Left ventricle myocardium inferior (tissue), 1 donor: Measurements from ENCODE around the gene PIK3C2G. TPM values are rescaled to one million over a fixed set of nuclear protein-coding genes. Genes with fewer than 3 reads are reported as not detected.
"Not testable (repeated sequence)": the region's sequence is repeated elsewhere in the genome, so short reads cannot be mapped to it uniquely, and the experiment has no call there.

ENCODE experiments used
- DNase-seq: peaks from one replicate; pipeline ENCODE4 v3.0.0-alpha.2; 2020
- H3K27ac ChIP-seq: fragments of 200-600 bp; replicated peaks from 2 replicates; pipeline ENCODE4 v1.8.0; 2021
- H3K27me3 ChIP-seq: fragments of 200-600 bp; 2 replicates; pipeline ENCODE4 v1.8.0; 2021; ENCODE audit warnings: low read depth
- H3K36me3 ChIP-seq: fragments of 200-600 bp; 2 replicates; pipeline ENCODE4 v1.8.0; 2021
- H3K4me1 ChIP-seq: fragments of 200-600 bp; 2 replicates; pipeline ENCODE4 v1.8.0; 2021
- H3K4me3 ChIP-seq: fragments of 200-600 bp; 2 replicates; pipeline ENCODE4 v1.8.0; 2021; ENCODE audit warnings: mild to moderate bottlenecking, moderate library complexity
- H3K9me3 ChIP-seq: fragments of 200-600 bp; replicated peaks from 2 replicates; pipeline ENCODE4 v1.8.0; 2021
- intact Hi-C: fragments of 100-400 bp; cut with micrococcal nuclease; formaldehyde crosslinking; loops from one replicate; pipeline ENCODE4 v1.11.0; 2022
- total RNA-seq: library from RNA; stranded (reverse); fragmentation: NEBNext Ultra II Directional; extraction: Animal tissue kit (Norgen Biotek cat#: 25700); gene quantifications from one replicate; pipeline ENCODE4 v1.2.1, GENCODE V29; 2021
- TF ChIP-seq, protein P1 (sequence below): fragments of 200-600 bp; IDR thresholded peaks from 2 replicates; pipeline ENCODE4 v1.8.0; 2021; ENCODE audit warnings: antibody characterized with exemption, mild to moderate bottlenecking, borderline replicate concordance
- donor health status: DM: no; HTN: yes; CAD: no; lungs with severe emphysema.

PIK3C2G gene
- total RNA-seq, 1 donor from 2014 or later, result not detected

DNA sequence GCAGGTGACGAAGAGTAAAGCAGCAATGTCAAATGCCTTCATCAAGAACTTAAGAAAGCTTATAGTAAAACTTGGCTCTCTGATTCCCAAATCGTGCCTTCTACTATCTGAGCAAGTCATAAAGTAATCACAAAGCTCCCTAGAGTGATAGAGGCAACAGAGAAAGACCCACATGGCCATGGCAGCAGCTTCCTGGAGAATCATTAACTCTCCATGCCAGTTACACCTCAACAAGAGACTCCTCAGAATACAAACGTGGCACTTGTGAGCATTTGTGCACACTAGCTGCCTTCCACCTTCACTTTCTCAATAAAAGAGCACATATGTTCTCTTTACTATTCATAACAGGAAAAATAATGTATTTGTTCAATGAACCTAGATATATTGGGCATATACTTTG is 428.5 kb downstream of the PIK3C2G start:
- Histone ChIP-seq H3K36me3 (no peaks in the 10 kb centered on the region), H3K27ac (no peak overlapping the region), H3K27me3 (no peaks in the 10 kb centered on the region), H3K4me3 (no peak overlapping the region), H3K4me1 (no peaks in the 10 kb centered on the region), H3K9me3 (no peaks in the 10 kb centered on the region)
- intact Hi-C loops, result no loop called here
- no peak for DNase-seq
- TF ChIP-seq, protein P1, sequence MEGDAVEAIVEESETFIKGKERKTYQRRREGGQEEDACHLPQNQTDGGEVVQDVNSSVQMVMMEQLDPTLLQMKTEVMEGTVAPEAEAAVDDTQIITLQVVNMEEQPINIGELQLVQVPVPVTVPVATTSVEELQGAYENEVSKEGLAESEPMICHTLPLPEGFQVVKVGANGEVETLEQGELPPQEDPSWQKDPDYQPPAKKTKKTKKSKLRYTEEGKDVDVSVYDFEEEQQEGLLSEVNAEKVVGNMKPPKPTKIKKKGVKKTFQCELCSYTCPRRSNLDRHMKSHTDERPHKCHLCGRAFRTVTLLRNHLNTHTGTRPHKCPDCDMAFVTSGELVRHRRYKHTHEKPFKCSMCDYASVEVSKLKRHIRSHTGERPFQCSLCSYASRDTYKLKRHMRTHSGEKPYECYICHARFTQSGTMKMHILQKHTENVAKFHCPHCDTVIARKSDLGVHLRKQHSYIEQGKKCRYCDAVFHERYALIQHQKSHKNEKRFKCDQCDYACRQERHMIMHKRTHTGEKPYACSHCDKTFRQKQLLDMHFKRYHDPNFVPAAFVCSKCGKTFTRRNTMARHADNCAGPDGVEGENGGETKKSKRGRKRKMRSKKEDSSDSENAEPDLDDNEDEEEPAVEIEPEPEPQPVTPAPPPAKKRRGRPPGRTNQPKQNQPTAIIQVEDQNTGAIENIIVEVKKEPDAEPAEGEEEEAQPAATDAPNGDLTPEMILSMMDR, result no peak

DNA sequence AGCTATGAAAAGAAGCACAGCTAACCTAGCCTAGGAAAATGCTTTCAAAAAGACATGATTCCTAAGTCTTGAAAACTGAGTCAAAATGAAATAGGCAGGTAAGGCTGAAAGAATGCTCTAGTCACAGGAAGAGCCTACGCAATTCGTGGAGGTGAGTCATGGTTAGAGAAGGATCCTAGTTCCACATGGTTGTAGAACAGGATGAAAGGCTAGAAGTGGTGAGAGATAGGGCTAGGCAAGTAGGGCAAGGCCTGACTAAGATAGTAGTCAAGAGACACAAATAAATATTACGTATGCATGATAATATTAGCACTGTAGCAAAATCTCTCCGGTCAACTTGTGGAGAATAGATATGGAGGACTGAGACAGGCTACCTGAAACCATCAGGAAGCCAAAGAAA is 429.3 kb downstream of the PIK3C2G start:
- peak overlapping the region; percentile 11 for H3K27ac ChIP-seq

DNA sequence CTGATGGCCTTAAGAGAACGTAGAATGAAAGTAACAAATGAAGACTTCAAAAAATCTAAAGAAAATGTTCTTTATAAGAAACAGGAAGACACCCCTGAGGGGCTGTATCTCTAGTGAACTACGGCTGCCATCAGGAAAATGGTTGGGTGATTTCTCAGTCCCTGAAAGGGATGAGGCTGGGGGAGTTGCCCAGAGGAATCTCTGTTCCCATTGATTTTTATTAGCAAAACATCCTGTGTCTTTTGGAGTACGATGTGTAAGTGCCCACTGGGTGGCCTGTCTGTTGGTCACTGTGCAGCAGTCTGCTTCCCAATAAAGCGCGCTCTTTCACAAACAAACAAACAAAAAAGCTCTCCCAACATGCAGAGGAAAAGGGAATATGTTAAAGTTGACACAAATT is 432.7 kb downstream of the PIK3C2G start:
- H3K4me1 ChIP-seq, DNase-seq, H3K27ac ChIP-seq, H3K4me3 ChIP-seq, intact Hi-C loops, H3K36me3 ChIP-seq, H3K27me3 ChIP-seq, H3K9me3 ChIP-seq: not testable (repeated sequence)

More for the DNA sequence above, 429.3 kb downstream of the PIK3C2G start:
- H3K4me3 ChIP-seq, result no peak overlapping the region
- TF ChIP-seq, protein P1, result no peak
- H3K27me3 ChIP-seq, result no peaks in the 10 kb centered on the region
- no peaks in the 10 kb centered on the region for H3K4me1 ChIP-seq
- no peaks in the 10 kb centered on the region for H3K9me3 ChIP-seq
- no peak for DNase-seq
- no peaks in the 10 kb centered on the region for H3K36me3 ChIP-seq
- intact Hi-C loops, result no loop called here

DNA sequence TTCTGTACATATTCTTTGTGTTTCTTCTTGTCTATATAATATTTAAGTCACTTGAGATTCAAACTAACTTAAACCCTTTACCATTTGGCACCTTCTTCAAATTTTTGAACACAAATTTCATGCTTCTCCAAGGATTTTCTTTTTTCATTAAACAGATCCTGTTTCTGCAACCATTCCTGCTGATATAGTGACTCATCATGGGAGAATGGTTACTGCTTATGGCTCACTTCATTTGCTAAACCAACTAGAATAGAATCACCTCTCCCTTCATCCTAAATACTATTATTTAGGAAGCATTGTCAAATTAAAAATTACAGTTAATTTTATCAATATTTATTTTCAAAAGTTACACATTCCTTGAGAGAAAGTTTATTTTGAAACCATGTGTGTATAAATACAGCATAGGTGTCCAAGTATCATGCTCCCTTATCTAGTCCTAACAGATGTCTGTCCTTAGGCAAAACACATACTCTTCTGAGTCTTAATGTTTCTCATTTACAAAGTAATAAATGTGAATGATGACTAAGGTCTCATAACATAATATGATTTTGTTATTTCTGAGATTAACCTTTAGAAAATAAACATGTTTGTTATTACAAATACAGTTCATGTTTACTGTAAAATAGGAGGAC is 435.8 kb downstream of the PIK3C2G start:
- Histone ChIP-seq H3K4me1 (no peaks in the 10 kb centered on the region), H3K9me3 (no peaks in the 10 kb centered on the region), H3K27me3 (no peaks in the 10 kb centered on the region), H3K36me3 (no peaks in the 10 kb centered on the region), H3K27ac (no peak overlapping the region), H3K4me3 (no peak overlapping the region)
- no peak for DNase-seq
- TF ChIP-seq, protein P1, result no peak
- intact Hi-C loops, result no loop called here

Other genes with a start within 250 kb of the PIK3C2G start
- gene RERGL, start 171.3 kb upstream of the PIK3C2G start, total RNA-seq, result 0.69 TPM